NCI-H1417 (cell line): ENCODE measurements around the gene ANKRD24.
"Not testable (repeated sequence)": the region's sequence is repeated elsewhere in the genome, so short reads cannot be mapped to it uniquely, and the experiment has no call there.

ENCODE experiments used
- DNase-seq, 3 experiments: peaks; one replicate each; lab custom pipeline; 2025; lab: John Stamatoyannopoulos, UW

Gene ANKRD24

GRCh38 chr19:4182084-4182810 lies at the start of gene ANKRD24, which contains the start of gene SIRT6:
Gene ANKRD24 (plus strand): TSS chr19:4182689. CDS start chr19:4186426, 3,737 bp downstream.
Gene SIRT6 (minus strand): TSS chr19:4182563. CDS start chr19:4182539, 24 bp downstream.
- peak; percentile 95 to 98 (median 97) for DNase-seq

DNA sequence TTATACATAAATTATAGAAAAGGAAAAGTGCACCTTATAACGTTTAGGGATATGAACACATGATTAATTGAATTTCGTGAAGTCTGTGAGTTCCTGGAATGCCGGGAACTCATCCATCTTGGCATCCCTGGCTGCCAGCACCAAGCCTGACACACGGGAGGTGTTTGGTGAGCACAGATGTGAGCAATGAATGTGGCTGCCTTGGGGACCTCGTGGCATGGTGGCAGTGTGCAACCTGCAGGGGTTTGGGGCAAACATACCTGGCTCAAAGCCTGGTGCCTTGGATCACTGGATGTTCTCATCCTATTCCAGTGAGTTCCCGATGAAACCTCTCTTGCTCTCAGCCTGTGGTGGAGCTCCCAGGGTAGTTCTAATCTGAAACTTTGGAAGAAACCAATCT lies 48.1 kb upstream of the ANKRD24 start:
- DNase-seq, result no peak

GRCh38 chr19:4135386-4135785 lies 47.1 kb upstream of the ANKRD24 start:
- DNase-seq, result not testable (repeated sequence)

DNA sequence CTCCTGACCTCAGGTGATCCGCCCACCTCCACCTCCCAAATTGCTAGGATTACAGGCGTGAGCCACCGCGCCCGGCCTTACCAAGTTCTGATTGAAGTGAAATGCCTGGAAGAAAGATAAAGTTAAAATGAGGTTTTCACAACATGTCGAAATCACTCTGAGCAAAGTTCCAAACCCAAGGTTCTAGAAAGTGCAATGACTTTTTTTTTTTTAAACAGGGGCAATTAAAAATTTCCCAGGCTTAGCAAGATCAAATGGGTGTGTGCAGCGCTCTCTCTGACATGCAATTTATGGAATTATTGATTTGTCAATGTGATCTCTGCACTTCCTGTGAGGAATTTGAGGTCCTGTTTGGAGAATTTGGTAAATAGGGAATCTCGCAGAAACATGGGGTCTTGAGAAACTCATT lies 45.8 kb upstream of the ANKRD24 start:
- no peak for DNase-seq

DNA sequence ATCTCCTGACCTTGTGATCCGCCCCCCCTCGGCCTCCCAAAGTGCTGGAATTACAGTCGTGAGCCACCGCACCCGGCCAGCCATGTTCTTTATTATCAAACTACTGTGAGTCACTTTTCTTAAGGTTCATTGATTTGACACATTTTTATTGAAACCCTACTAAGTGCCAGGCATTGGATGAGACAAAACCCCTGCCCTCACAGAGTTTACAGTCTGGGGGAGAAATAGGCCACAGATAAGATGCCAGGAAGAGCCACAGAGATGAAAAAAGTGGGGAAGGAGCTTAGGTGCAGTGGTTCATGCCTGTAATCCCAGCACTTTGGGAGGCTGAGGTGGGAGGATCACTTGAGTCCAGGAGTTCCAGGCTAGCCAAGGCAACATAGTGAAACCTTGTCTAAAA lies 44.0 kb upstream of the ANKRD24 start:
- DNase-seq, result no peak

- peak; percentile 47 to 76 (median 67) for DNase-seq
Observed at GRCh38 chr19:4139614-4140236, 42.8 kb upstream of the ANKRD24 start.

DNA sequence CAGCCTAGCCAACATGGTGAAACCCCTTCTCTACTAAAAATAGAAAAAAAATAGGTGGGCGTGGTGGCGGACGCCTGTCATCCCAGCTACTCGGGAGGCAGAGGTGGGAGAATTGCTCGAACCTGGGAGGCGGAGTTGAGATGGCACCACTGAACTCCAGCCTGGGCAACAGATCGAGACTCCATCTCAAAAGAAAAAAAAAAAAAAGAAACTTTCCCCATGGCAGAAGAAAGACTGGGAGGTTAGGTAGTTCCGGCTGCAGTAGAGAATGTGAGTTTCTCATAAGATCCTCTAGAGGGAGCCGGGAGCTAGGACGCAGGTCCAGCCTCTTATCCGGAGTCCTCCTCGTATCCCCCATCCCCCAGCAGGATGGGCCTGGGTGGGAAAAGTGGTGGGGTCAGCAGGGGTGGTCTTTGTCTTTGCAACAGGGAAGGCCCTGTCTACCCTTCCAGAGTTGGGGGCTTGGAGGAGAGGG lies 42.2 kb upstream of the ANKRD24 start:
- DNase-seq, result peak; percentile 31 to 80 (median 64)

- not testable (repeated sequence) for DNase-seq
Observed at GRCh38 chr19:4142916-4143315, 39.6 kb upstream of the ANKRD24 start.

GRCh38 chr19:4144666-4145249 lies 37.7 kb upstream of the ANKRD24 start:
- no peak for DNase-seq

GRCh38 chr19:4149518-4150288 lies 32.8 kb upstream of the ANKRD24 start:
- DNase-seq, result no peak

DNA sequence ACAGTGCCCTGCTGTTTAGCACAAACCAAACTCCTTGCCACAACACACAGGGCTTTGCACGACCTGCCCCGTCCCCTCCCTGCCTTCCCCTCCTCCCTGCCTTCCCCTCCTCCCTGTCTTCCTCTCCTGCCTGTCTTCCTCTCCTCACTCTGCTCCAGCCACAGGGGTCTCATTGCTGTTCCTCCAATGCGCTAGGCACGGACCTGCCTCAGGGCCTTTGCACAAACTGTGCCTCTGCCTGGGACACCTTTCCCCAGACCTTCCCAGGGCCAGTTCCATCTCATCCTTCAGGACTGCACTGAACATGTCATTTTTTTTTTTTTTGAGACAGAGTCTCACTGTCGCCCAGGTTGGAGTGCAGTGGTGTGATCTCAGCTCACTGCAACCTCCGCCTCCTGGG lies 30.9 kb upstream of the ANKRD24 start:
- DNase-seq, result no peak

DNA sequence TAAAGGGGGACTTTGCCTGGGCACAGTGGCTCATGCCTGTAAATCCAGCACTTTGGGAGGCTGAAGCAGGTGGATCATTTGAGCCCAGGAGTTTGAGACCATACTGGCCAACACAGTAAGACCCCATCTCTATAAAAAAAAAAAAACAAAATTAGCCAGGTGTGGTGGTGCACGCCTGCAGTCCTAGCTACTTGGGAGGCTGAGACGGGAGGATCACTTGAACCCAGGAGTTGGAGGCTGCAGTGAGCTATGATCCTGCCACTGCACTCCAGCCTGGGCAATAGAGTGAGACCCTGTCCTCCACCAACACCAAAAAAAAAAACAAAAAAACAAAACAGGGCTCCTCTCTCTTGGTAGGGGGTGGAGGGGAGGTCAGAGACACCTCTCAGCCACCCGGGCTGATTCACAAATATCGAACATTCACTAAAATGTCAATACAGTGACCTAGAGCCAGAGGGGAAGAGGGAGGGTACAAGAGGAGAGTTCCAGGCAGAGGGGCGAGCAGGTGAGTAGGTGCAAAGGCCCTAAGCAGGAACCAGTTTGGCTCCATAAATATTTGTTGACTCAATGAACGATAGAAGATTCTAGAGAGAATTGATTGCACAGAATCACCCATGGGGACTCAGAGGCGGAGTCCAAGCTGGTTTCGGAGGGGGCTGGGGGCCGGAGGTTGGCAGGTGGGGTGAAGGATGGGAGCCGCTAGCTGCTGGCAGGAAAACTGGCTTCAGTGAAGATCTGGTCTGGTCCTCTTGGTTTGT lies 30.1 kb upstream of the ANKRD24 start:
- DNase-seq, result no peak

- DNase-seq, result no peak
Observed at GRCh38 chr19:4154571-4155312, 27.7 kb upstream of the ANKRD24 start.

- no peak for DNase-seq
Observed at GRCh38 chr19:4157164-4157563, 25.3 kb upstream of the ANKRD24 start.

- not testable (repeated sequence) for DNase-seq
Observed at GRCh38 chr19:4157971-4158370, 24.5 kb upstream of the ANKRD24 start.

DNA sequence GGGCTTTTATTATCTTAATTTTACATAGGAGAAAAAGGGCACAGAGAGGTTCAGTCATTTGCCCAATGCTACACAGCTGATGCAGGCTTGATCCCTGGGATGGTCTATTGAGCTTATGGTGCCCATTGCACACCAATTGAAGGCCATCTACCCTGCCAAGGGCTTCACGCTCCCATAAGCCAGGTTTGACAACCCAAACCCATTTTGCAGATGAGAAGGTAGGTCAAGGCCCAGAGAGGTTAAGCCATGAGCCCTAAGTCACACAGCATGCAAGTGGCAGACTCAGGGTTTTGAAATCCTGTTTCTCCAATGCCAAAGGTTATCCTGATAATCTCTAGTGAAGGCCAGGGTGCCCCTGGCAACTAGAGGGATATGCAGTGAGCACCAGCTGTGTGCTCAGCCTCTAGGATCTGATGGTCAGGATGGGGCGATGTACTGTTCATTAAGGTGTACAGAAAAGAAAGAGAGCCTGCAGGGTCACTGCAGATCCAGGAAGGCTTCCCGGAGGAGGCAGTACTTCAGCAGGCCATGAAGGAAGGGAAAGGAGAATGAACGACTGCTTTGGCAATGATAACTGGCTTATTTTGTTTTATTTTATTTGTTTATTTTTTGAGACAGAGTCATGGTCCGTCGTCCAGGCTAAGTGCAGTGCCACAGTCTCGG lies 20.9 kb upstream of the ANKRD24 start:
- no peak for DNase-seq

GRCh38 chr19:4164262-4164661 lies 18.2 kb upstream of the ANKRD24 start:
- peak in 2 of 3 experiments; percentile 25 to 55 for DNase-seq

- no peak for DNase-seq
Observed at GRCh38 chr19:4171676-4172075, 10.8 kb upstream of the ANKRD24 start.

- peak in 2 of 3 experiments; percentile 76 to 77 for DNase-seq
Observed at GRCh38 chr19:4172861-4173473, 9.5 kb upstream of the ANKRD24 start.
